HG03103 (cell line): ENCODE data around the gene AGA.
A peak's percentile ranks its signal among the peaks of the same experiment; 100 is the strongest.

Source experiments
- ATAC-seq: cut with Tn5 transposase; IDR thresholded peaks from one replicate; pipeline ENCODE4 v1.9.1; 2021; ENCODE audit warnings: low read depth; ENCODE audit not compliant: unreplicated experiment

The AGA gene

DNA sequence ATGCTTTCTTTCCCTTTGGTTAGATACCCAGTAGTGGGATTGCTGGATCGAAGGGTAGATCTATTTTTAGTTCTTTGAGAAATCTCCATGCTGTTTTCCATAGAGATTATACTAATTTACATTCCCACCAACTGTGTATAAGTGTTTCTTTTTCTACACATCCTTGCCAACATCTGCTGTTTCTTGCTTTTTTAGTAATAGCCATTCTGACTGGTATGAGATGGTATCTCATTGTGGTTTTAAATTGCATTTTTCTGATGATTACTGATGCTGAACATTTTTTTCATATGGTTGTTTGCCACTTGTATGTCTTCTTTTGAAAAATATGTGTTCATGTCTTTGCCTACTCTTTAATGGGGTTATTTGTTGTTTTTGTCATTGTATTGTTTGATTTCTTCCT is 6.6 kb upstream of the AGA start:
- no peak for ATAC-seq

DNA sequence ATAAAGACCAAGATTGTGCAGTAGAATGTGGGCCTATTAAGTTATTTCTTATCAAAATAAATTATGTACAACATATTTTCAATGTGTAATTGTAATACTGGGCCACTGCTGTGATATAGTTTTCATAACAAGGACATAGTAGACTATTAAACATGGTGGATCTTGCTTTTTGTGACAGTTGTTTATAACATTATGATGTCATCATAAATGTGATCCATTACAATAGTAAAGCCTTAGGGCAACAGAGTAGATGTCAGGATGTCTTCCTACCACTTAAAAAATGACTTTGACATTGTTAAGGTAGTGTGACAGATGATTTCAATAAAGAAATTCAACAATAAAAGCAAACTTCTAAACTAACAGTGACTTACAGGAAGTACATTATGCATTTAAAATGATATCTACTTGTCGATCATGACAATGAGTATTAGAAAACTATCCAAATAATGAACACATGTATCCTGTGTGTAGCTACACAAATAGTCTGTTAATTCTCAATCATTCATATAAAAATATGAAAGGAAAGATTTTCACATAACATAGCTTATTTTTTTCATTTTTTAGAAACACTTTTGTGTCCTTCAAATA is 5.3 kb upstream of the AGA start:
- ATAC-seq, result no peak

DNA sequence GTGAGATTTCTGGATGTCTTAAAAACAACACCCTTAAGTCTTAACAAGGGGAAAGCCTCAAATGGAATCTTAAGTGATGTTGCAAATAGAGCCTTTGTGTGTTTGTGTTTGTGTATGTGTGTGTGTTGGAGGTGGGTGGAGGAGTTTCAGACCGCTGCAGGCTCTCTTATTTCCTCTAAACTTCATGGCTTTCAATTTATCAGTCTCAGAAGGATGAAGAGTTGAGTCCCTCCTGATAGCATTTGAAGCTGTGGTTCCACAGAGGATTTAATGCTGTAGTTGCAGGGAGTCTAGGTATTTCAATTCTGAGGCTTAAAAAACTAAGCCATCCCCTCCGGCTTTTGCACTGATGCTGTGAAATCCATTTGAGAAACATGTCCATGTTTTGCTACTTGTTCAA is 4.3 kb upstream of the AGA start:
- ATAC-seq, result no peak

DNA sequence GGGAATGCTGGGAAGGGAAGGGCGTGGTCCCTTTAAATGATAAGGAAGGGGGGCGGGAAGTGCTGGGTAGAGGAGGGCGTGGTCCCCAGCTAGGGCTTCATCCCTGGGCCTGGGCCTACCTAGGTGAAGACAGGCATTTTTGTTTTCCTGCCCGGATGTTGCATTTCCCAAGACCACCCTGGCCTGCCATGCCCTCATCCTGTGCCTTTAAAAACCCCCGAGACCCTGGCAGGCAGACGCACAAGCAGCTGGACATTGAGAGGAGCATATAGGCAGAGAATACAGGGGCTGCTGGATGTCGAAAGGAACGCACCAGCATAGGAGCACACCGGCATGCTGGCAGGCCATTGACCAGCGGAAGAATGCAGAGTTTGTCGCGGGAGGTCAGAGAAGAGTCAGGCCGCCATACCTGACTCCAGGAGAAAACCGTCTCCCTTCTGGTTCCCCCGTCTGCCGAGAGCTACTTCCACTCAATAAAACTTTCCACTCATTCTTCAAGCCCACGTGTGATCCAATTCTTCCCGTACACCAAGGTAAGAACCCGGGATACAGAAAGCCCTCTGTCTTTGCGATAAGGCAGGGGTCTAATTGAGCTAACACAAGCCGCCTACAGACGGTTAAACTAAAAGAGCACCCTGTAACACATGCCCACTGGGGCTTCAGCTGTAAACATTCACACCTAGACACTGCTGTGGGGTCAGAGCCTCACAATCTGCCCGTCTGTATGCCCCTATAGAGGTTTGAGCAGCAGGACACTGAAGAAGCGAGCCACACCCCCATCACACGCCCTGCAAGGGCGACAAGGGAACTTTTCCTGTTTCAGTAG is 2.9 kb upstream of the AGA start:
- no peak for ATAC-seq

DNA sequence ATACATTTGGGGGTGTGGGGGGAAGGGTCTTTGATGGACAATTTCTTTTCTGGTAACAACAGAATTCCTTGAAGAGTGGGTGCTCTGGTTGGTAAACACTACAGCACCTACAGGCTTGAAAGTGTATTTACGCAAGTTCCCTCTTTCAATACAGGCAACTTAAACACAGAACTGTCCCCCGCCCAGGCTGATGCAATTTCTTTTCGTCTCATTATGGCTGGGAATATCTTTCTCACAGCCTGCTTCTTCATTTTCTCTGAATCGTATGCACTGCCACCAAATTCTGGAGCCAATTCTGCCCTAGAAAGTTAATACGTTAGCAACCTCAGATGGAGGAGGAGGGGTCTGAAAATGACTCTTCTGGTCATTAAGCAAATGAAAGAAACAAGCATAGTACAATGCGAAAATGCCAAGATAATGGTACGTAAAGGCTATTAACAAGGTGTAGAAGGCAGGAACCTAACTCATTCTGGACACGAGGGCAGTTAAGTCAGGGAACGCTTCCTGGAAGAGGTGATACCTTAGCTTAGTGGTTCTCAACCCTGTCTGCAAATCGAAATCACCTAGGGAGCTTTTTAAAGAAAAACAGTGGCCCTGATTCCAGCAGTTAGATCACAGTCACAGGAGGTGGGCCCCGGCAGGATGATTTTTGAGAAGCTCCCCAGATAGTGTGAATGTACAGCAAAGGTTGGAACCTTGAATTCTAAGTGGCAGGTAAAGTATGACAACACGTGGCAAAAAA is 1.0 kb downstream of the AGA start:
- ATAC-seq, result peak; percentile 36

DNA sequence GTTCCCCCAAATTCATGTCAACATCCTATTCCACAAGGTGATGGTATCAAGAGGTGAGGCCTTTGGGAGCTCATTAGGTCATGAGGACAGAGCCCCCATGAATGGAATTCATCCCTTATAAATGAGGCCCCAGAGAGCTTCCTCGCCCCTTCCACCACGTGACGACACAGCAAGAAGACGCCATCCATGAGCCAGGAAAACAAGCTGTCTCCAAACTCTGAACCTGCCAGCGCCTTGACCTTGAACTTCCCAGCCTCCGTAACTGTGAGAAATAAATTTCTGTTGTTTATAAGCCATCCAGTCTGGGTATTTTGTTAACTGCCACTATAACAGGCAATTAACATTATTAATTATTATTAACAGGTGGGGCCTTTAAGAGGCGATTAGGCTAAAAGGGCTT is 5.8 kb downstream of the AGA start:
- no peak for ATAC-seq

DNA sequence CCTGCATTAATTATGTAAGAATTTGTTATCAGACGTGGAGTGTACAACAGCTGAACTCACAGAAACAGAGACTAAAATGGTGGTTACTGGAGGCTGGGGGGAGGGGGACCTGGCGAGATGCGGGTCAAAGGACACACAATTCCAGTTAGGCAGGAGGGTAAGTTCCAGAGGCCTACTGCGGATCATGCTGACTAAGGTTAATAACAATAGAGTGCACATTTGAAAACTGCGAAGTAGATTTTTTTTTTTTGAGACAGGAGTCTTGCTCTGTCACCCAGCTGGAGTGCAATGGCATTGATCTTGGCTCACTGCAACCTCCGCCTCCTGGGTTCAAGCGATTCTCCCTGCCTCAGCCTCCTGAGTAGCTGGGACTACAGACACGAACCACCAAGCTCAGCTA is 7.6 kb downstream of the AGA start:
- no peak for ATAC-seq

DNA sequence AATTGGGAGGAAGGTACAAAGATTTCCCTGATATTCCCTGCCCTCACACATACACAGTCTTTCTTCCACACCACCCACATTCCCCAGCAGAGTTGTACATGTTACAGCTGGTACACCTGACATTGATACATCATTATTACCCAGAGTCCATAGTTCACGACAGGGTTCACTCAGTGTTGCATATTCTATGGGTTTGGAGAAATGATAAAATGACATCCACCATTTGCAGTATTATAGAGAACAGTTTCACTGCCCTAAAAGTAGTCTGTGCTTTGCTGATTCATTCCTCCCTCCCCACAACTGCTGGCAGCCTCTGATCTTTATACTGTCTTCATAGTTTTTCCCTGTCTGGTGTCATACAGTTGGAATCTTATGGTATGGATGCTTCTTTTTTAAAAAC is 15.0 kb downstream of the AGA start:
- ATAC-seq, result no peak

DNA sequence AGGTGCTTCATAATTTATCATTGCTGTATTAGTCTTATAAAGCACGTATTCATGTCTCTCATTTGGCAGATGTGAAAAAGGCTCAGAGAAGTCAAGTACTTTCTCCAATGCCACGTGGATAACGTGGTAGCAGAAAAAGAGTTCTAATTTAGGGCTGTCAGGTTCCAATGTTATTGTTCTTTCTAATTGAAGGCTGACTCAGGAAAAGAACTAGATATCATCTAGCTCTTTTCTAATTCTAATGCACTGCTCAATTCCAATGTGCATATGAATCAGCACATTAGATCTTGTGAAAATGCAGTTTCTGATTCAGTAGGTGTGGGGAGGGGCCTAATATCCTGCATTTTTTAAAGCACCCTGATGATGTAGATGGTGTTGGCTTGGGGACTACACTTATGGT is 22.8 kb downstream of the AGA start:
- ATAC-seq, result no peak

DNA sequence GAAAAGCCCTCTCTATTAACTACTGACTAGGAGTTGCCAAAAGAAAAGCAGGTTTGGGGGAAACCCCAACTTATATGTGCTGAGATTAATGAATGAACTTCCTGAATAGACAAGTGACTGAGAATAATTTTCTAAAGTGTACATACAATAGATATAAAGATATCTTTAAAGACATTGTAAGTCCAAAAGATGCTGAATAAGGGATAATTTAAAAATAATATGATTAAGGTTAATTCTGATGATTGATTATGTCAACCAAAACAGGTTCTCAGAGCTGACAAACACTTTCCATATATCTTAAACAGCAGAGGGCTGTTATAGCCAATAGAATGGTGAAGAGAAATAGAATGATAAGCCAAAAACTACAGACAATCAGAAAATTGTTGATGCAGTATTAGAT is 28.6 kb downstream of the AGA start:
- no peak for ATAC-seq

DNA sequence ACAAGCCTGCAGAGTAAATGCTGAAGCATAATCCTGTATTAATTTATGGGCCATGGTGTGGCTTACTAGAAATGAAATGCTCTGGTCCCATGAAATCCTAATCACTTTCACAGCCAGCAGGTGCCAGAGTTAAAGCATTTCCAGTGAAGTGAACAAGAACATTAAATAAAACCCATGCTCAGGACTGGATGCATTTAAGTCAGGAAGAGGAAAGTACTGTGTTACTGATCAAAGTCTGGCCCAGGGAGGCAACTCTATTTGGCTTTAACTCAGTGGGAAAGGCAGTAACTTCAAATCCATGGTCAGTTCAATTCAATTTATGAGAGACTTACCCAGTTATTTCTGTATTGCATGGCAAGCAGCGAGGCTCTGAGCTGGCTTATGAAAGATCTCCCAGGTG is 29.2 kb downstream of the AGA start:
- no peak for ATAC-seq

DNA sequence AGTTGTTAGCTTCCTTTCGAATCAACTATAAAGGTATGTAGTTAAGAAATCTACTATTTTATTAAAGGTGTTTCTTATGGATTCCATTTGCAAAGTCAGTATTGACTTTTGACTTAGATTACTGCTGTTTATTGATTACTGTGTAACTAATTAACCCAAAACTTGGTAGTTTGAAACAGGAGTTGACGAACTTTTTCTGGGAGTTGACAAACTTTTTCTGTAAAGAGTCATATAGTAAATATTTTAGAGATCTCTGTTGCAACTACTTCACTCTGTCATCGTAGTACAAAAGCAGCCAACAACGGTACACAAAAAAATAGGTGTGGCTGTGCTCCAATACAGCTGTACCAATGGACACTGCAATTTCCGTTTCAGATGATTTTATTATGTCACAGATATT is 30.2 kb downstream of the AGA start:
- ATAC-seq, result no peak

DNA sequence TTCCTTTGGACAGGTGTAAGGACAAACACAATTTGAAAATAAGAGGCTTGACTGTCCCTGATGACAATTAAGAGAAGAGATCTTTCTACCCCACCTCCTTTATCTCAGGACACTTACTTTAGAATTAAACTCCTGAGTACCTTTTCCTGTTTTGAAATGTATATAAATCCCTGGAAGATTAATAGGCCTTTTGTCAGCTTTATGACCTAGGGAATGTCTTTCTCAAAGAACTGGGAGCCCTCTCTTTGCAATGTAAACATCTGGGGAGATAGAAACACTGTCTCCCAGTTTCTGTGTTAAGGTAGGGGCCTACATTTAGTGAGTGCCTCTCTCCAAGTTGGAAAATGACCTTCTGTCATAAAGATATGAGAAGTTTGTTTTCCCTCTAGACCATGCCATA is 31.7 kb downstream of the AGA start:
- ATAC-seq, result no peak

DNA sequence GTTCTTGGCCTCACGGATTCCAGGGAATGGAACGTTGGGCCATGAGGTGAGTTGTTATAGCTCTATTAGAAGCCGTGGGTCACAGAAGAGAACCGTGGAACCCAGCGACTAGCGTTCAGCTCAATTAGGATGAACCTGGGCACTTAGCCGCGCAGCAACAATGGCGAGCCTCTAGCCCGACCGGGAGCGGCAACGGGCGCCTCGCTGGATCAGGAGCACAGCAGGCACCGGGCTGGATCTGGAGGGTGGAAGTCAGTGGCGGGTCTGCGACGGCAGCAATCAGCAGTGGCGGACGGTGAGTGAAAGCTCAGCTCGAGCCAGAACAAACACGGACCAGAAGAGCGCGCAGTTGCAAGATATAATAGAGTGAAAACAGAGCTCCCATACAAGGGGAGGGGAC is 34.2 kb downstream of the AGA start:
- no peak for ATAC-seq

DNA sequence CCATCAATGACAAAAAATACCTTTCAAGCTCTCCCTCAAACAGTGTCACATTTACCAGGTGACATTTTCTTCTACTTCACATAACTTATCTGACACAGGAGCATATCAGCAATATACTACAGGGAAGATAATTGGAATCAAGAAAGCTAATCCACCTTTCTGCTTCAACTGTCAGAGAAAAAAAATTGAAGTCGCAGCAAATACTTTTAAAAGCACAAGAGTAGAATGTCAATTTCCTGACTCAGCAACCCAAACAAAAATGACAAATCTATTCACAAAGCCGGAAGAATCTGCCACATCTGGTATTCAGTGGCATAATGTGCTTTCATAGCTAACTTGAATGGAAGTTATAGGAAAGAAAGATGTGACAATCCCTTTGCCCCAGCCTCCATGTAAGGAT is 36.7 kb downstream of the AGA start:
- no peak for ATAC-seq

DNA sequence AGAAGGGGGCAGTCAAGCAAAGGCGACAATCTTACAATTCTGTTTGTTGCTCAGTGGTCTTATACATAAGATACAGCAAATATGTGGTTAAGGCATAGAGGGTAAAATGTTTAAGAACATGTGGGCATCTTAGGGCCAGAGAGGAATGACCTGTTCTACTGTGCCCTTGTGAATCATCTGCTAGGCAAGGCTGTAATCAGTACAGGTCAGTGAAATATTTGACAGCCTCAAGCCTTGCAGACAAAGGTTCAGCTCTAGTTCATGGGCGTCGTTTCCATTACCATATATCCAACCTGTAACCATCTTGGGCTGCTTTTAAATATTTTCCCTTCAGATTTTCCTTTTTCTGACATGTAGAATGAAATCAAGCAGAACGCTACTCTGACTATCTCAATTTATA is 37.3 kb downstream of the AGA start:
- no peak for ATAC-seq

DNA sequence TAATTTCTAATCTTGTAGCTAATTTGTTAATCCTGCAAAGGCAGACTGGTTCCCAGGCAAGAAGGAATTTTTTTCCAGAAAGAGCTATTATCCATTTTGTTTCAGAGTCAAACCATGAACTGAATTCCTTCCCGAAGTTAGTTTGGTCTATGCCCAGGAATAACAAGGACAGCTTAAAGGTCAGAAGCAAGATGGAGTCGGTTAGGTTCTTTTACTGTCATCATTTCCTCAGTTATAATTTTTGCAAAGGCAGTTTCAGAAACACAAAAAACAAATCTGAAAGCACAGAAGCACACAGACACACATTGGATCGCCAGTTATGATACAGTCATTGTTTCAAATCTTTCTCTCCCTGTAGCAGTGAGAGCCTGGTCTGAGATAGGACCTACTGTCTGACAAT is 37.9 kb downstream of the AGA start:
- no peak for ATAC-seq

DNA sequence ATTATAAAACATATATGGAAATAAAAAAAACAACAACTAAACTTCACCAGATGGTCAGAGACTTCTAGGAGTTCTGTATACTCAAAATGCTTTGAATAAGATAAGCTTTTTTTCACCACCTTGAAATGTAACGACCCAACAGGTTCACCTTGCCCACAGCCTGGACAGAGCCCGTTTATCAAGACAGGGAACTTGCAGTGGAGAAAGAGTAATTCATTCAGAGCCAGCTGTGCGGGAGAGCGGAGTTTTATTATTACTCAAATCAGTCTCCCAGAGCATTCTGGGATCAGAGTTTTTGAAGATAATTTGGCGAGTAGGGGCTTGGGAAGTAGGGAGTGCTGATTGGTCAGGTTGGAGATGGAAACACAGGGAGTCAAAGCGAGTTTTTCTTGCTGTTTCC is 38.5 kb downstream of the AGA start:
- ATAC-seq, result no peak

DNA sequence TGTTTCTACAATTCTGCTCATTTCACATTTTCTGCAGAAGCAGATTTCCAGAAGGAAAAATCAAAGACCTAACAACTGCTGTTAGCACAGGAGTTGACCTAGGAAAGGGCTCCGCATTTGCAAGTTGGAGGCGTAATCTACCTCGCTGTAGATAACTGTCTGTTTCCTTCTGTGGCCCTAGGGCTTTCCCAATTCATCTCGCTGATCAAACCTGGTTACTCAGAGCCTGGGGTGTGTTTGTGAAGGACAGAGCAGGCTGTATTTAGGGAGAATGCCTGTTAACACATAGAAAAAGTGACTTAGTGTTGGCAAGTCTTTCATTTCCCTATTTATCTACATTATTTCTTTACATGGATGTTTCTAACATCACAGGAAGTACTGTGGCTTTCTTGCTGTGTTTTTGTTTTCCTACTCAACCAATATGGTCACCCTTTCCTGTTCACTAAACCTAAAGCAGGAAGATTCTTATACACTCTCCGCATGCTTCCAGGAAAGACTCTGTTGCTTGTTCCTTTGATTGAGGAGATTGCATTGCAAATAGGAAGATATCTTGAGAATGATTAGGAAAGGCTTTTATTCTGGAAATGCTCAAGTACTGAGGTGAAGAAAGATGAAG is 40.5 kb downstream of the AGA start:
- ATAC-seq, result no peak

DNA sequence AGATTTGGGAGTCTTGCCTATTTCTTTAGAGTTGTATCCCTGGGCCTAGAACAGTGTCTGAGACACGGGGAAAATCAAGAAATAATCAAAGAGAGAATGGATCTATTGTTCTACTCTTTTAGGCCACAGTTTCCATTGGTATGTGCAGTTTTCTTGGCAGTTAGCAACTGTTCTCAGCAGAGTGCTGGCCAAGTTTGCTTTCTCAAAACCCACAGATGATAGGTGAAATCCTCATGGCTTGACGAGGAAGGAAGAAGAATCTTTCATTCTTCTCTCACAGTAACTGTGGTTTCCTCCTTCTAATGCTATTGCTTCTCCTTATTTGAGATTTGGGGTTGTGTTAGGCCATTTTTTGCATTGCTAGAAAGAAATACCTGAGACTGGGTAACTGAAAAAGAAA is 42.2 kb downstream of the AGA start:
- no peak for ATAC-seq

DNA sequence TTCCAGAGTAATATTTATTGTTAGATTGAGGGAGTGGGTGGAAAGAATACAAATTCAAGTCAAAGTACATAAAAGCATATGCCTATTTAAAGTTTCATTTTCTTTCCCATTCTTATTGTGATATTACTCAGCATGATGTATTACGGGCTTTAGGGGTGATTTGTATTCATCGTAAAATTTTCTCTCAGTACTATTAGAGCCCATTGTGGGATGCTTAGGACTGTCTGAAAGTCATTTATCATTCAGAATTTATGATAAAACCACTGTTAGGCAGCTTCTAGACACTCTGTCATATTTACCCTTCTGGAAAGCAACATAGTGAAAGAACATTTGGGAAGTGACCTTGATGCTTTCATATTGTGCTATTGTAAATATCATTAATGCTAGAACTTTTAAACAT is 45.9 kb downstream of the AGA start:
- ATAC-seq, result no peak
